OCI-LY3 (cell line): ENCODE measurements around the gene ARID2.

ENCODE experiments used
- H2AFZ ChIP-seq: fragments of 200-600, 300-600 bp; shearing (Covaris generic); 2 replicates; pipeline ENCODE4 v1.6.0; 2014; ENCODE audit warnings: antibody characterized with exemption, low read depth, low read length
- H3K27ac ChIP-seq: fragments of 200-600, 300-600 bp; sonication (generic); 2 replicates; pipeline ENCODE4 v1.5.1; 2014; ENCODE audit warnings: mild to moderate bottlenecking, low read length, moderate library complexity, mixed read lengths
- H3K27me3 ChIP-seq: fragments of 200-600, 300-600 bp; sonication (generic); 2 replicates; pipeline ENCODE4 v1.6.1; 2014; ENCODE audit warnings: low read depth, low read length, mixed read lengths
- H3K36me3 ChIP-seq: fragments of 200-600, 300-600 bp; sonication (generic); replicated peaks from 2 replicates; pipeline ENCODE3; 2014; ENCODE audit warnings: low read depth, low read length, mixed read lengths
- H3K4me1 ChIP-seq: fragments of 300-600, 200-600 bp; sonication (generic); 2 replicates; pipeline ENCODE4 v1.6.1; 2014; ENCODE audit warnings: low read length, mixed read lengths
- H3K4me2 ChIP-seq: fragments of 200-600, 300-600 bp; sonication (generic); 2 replicates; pipeline ENCODE4 v1.6.1; 2014; ENCODE audit warnings: low read length, mixed read lengths
- H3K4me3 ChIP-seq: fragments of 300-600, 200-600 bp; sonication (generic); 2 replicates; pipeline ENCODE4 v1.5.1; 2014; ENCODE audit warnings: antibody characterized with exemption, mild to moderate bottlenecking, low read length, moderate library complexity
- H3K79me2 ChIP-seq: fragments of 300-600, 200-600 bp; shearing (Covaris generic); 2 replicates; pipeline ENCODE4 v1.6.1; 2014; ENCODE audit warnings: mild to moderate bottlenecking, low read length, mixed read lengths
- H3K9ac ChIP-seq: fragments of 300-600, 200-600 bp; shearing (Covaris generic); 2 replicates; pipeline ENCODE4 v1.6.0; 2014; ENCODE audit warnings: mild to moderate bottlenecking, low read length, moderate library complexity
- H3K9me3 ChIP-seq: fragments of 200-600, 300-600 bp; shearing (Covaris generic); 2 replicates; pipeline ENCODE4 v1.6.1; 2014; ENCODE audit warnings: low read length, mixed read lengths; ENCODE audit not compliant: insufficient read depth
- H4K20me1 ChIP-seq: fragments of 200-600, 300-600 bp; sonication (generic); 2 replicates; pipeline ENCODE4 v1.6.1; 2016; ENCODE audit warnings: low read length, mixed read lengths; ENCODE audit not compliant: insufficient read depth
- CTCF ChIP-seq: fragments of 200-600, 300-600 bp; sonication (generic); IDR thresholded peaks from 2 replicates; pipeline ENCODE4 v1.5.1; 2014; ENCODE audit warnings: antibody characterized with exemption, low read length, low read depth
- EZH2phosphoT487 ChIP-seq: fragments of 200-600 bp; shearing (Covaris generic); IDR thresholded peaks from 2 replicates; pipeline ENCODE4 v1.6.1; 2018; ENCODE audit warnings: antibody characterized with exemption, mixed run types, low read depth

ARID2 gene

GRCh38 chr12:45728630-45729232, 775 bp upstream of the ARID2 start:
- peak overlapping the region; percentile 96 for H3K27ac ChIP-seq
- no peaks in the 10 kb centered on the region for H3K27me3 ChIP-seq
- peaks cover 3% of the 10 kb centered on the region; the same call in 1 of the 2 replicates for H4K20me1 ChIP-seq
- peaks cover 10% of the 10 kb centered on the region for H3K36me3 ChIP-seq
- peaks cover 22% of the 10 kb centered on the region for H3K4me1 ChIP-seq
- peak overlapping the region; percentile 94 for H3K4me3 ChIP-seq
- H3K9me3 ChIP-seq, result no peaks in the 10 kb centered on the region
- H3K9ac ChIP-seq, result peak overlapping the region; percentile 98
- peak overlapping the region; percentile 68 for H3K4me2 ChIP-seq
- TF ChIP-seq CTCF (peak; percentile 73), EZH2phosphoT487 (no peak)
- peak overlapping the region; percentile 69 for H2AFZ ChIP-seq
- peaks cover 69% of the 10 kb centered on the region for H3K79me2 ChIP-seq

DNA sequence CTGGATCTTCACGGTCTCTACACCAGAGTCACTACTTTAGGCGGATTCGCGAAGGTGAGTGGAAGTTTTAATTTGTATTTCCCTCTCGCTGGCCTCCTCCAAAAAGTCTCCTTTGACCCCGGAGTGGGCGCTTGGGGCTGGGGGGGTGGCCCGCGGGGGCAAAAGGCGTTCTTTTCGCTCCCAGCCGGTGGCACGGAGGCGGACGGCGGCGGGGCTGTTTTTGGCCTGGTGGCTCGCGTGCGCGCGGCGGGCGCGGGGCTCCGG, 510 bp downstream of the ARID2 start:
- H3K27me3 ChIP-seq, result no peaks in the 10 kb centered on the region
- H4K20me1 ChIP-seq, result peaks cover 3% of the 10 kb centered on the region; the same call in 1 of the 2 replicates
- H3K4me2 ChIP-seq, result peak overlapping the region; percentile 51

GRCh38 chr12:45730348-45731189, 1.1 kb downstream of the ARID2 start:
- peak overlapping the region; percentile 98 for H3K9ac ChIP-seq
- TF ChIP-seq CTCF (no peak), EZH2phosphoT487 (no peak)
- H3K27ac ChIP-seq, result peak overlapping the region; percentile 96
- peaks cover 15% of the 10 kb centered on the region for H3K4me1 ChIP-seq
- H3K9me3 ChIP-seq, result no peaks in the 10 kb centered on the region
- peak overlapping the region; percentile 94 for H3K4me3 ChIP-seq
- H3K4me2 ChIP-seq, result peak overlapping the region; percentile 65
- peak overlapping the region; percentile 35 for H2AFZ ChIP-seq
- peaks cover 3% of the 10 kb centered on the region; the same call in 1 of the 2 replicates for H4K20me1 ChIP-seq
- no peaks in the 10 kb centered on the region for H3K27me3 ChIP-seq
- H3K79me2 ChIP-seq, result peaks cover 69% of the 10 kb centered on the region
- peaks cover 19% of the 10 kb centered on the region for H3K36me3 ChIP-seq

More for the DNA sequence above, 510 bp downstream of the ARID2 start:
- H3K4me1 ChIP-seq, result peaks cover 20% of the 10 kb centered on the region
- peaks cover 69% of the 10 kb centered on the region for H3K79me2 ChIP-seq
- H3K27ac ChIP-seq, result peak overlapping the region; percentile 96
- H3K9me3 ChIP-seq, result no peaks in the 10 kb centered on the region
- H3K9ac ChIP-seq, result peak overlapping the region; percentile 98
- no peak overlapping the region for H2AFZ ChIP-seq
- H3K4me3 ChIP-seq, result peak overlapping the region; percentile 94
- no peak for TF ChIP-seq CTCF
- no peak for TF ChIP-seq EZH2phosphoT487
- H3K36me3 ChIP-seq, result peaks cover 14% of the 10 kb centered on the region

DNA sequence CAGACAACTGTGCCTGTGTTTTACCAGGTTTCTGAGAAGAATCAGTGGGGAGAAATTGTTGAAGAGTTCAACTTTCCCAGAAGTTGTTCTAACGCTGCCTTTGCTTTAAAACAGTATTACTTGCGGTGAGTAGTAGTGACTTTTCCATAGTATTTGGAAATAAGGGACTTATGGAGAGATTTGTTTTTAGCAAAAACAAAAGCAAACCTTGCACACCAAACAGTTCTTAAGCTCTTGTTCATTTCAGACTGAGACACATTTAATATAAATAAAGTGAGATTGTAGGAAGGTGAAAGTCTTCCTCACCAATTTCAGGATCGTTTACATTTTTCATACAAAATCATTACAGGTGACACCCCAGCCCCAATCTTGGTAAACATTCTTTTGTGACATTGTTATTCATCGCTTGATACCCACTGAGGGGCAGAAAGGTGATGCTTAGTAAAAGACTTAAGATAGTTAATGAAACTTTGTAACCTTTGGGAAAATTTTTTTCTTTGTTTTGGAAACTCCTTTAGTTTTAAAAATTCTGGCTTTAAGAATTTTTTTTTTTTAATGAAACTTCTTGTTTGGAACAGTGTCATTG, 1.8 kb downstream of the ARID2 start:
- Histone ChIP-seq H3K27me3 (no peaks in the 10 kb centered on the region), H3K4me1 (peaks cover 14% of the 10 kb centered on the region), H3K9ac (peak overlapping the region; percentile 82), H3K4me3 (peak overlapping the region; percentile 86), H4K20me1 (peaks cover 3% of the 10 kb centered on the region; the same call in 1 of the 2 replicates), H3K27ac (peak overlapping the region; percentile 96), H3K4me2 (peak overlapping the region; percentile 65), H3K9me3 (no peaks in the 10 kb centered on the region), H3K79me2 (peaks cover 67% of the 10 kb centered on the region), H2AFZ (no peak overlapping the region), H3K36me3 (peaks cover 23% of the 10 kb centered on the region)
- TF ChIP-seq EZH2phosphoT487 (no peak), CTCF (no peak)
